GM19238 (cell line): ENCODE results near the gene POGZ.

Experiments used
- DNase-seq: peaks from one replicate; pipeline ENCODE4 v3.0.0; 2011; ENCODE audit warnings: low spot score; ENCODE audit not compliant: insufficient read length

The POGZ gene

GRCh38 chr1:151459331-151460046, at the start of gene POGZ:
TSS of gene POGZ (minus strand) at chr1:151459494. CDS start at chr1:151442204, 17,290 bp downstream.
- DNase-seq, result peak; percentile 87

- no peak for DNase-seq
Measured at GRCh38 chr1:151508833-151509232, 49.5 kb upstream of the POGZ start.

- DNase-seq, result no peak
Measured at GRCh38 chr1:151504759-151505158, 45.5 kb upstream of the POGZ start.

GRCh38 chr1:151504252-151504651, 45.0 kb upstream of the POGZ start:
- DNase-seq, result no peak

- DNase-seq, result no peak
Measured at GRCh38 chr1:151502859-151503780, 43.8 kb upstream of the POGZ start.

- no peak for DNase-seq
Measured at GRCh38 chr1:151502035-151502700, 42.9 kb upstream of the POGZ start.

- DNase-seq, result no peak
Measured at GRCh38 chr1:151501474-151501873, 42.2 kb upstream of the POGZ start.

- no peak for DNase-seq
Measured at GRCh38 chr1:151499930-151500329, 40.6 kb upstream of the POGZ start.

- no peak for DNase-seq
Measured at GRCh38 chr1:151499365-151499764, 40.1 kb upstream of the POGZ start.

- DNase-seq, result no peak
Measured at GRCh38 chr1:151495316-151495715, 36.0 kb upstream of the POGZ start.

- no peak for DNase-seq
Measured at GRCh38 chr1:151494741-151495281, 35.5 kb upstream of the POGZ start.

GRCh38 chr1:151493042-151493441, 33.7 kb upstream of the POGZ start:
- no peak for DNase-seq

GRCh38 chr1:151492120-151492519, 32.8 kb upstream of the POGZ start:
- DNase-seq, result no peak

- no peak for DNase-seq
Measured at GRCh38 chr1:151491641-151492040, 32.3 kb upstream of the POGZ start.

- DNase-seq, result no peak
Measured at GRCh38 chr1:151486557-151486956, 27.3 kb upstream of the POGZ start.

GRCh38 chr1:151485685-151486255, 26.5 kb upstream of the POGZ start:
- no peak for DNase-seq

GRCh38 chr1:151482017-151482416, 22.7 kb upstream of the POGZ start:
- no peak for DNase-seq

- no peak for DNase-seq
Measured at GRCh38 chr1:151479462-151479861, 20.2 kb upstream of the POGZ start.

GRCh38 chr1:151478923-151479322, 19.6 kb upstream of the POGZ start:
- no peak for DNase-seq

GRCh38 chr1:151478140-151478812, 19.0 kb upstream of the POGZ start:
- DNase-seq, result no peak

- DNase-seq, result no peak
Measured at GRCh38 chr1:151477066-151477465, 17.8 kb upstream of the POGZ start.
